Measurements from ENCODE around the gene GAS2L3.

Gene GAS2L3

DNA sequence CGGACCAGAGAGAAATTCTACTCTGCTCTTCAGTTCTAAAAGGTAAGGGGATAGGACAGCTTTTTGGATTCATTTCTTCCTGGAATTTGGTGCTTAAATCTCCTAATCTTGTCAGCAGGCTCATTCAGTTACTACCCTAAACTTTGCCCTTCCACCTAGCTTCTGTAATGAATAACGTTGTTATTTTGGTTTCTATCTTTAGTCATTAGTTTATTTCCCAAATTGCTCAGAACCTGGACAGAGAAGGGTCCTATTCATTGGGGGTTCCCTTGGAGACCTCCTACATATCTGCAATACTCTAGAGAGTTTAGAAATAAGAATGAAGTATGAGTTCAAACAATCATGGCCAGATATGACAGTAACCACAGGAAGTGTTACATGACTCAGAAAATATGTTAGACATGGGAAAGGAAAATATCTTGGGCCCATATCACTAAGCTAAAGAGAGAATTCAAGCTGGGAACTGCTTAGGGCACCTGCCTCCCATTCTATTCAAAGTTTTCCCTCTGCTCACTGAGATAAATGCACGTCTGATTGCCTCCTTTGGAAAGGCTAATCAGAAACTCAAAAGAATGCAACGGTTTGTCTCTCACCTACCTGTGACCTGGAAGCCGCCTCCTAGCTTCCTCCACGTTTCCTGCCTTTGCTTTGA, 87.9 kb downstream of the GAS2L3 start:
- no peak for DNase-seq (ENCODE audit: low read depth)

DNA sequence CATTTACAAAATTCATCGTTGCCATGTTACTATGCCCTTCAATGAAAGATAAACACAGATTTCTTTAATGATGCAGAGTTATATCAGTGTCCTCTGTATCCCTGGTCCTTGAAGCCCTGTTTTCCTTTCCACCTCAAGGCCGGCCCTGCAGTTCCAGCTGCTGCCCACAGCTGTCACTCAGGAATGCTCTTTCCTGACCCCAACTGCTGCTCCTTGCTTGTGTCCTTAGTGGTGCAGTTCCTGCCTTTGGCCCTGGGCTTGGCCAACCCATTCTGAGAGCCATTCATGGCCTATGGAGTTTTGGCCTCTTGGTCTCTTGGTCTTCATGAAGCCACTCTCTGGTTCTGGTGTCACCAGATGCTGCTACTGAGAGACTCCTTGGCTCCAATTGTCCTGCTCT, 93.1 kb downstream of the GAS2L3 start:
- DNase-seq (ENCODE audit: low read depth): no peak

DNA sequence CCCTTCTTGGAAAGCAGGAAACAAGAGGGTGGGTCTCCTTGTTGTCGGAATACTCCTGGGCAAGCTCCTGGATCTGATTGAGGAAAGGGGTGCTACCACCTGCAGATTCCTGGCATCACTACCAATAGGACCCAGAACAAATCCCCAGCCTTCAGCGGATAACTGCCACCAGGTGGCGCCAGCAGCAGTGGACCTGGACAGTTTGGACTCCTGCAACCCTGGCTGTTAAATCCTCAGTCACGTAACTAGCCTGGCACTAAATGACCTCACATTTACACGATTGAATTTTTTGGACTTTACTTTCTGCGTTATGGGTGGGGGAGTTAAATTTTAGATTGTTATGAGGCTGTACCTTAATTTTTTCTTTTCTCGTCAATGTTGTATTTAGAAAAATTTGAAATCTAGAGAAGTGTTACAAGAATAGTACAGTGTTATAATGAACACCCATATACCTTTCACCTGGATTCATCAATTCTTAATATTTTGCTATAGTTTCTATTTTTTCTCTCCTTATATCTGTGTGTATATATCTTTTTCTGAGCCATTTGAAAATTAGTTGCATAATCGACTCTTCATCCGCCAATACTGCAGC, 95.6 kb downstream of the GAS2L3 start:
- peak; percentile 14 for DNase-seq (ENCODE audit: low read depth)

DNA sequence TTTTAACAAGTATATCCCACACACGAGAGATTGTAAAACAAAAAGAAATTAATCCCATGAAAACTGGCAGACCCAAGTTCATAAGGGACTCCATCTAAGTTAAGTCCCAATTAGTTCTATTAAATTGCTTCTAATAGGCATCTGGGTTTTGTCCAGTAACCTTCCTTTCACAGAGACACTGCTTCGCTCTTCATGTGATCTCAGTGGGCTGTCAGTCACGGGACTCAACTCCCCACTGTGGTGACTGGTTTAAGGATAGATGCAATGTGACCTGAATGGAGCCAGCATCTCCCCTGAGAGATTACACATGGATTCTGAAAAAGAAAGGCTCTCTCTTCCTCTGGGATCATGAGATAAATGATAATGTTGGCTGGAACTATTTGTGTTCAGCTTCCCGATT, 96.4 kb downstream of the GAS2L3 start:
- DNase-seq (ENCODE audit: low read depth): no peak

DNA sequence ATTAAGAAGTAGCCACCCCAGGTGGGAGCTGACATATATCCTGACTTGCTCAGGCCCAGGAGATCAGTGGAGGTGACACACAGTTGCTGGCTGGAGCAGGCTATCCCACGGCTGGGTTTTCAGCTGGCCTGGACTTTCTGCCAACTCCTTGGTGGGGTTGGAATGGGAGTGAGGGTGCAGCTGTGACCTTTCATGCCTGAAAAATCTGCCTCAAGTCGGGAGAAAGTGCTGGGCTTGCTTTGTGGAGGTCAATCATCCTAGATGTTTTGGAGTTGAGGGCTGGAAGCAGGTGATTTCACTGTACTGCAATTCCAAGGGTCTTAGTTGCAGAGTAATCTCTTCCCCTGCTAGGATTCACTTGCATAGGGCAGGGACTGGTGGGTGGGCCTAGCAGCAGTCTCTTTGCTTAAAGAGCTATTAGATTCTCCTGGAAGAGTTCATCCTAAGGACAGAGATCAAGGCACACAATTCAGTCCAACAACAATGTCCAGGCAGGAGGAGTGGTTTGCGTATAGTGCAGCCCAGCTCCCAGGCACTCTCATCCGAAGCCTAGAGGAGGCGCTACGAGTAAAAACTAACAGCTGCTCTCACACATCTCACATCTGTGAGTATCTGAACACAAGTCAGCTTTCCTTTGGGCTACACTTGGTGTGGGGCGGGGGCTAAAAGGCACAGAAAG, 98.1 kb downstream of the GAS2L3 start:
- DNase-seq (ENCODE audit: low read depth): no peak

DNA sequence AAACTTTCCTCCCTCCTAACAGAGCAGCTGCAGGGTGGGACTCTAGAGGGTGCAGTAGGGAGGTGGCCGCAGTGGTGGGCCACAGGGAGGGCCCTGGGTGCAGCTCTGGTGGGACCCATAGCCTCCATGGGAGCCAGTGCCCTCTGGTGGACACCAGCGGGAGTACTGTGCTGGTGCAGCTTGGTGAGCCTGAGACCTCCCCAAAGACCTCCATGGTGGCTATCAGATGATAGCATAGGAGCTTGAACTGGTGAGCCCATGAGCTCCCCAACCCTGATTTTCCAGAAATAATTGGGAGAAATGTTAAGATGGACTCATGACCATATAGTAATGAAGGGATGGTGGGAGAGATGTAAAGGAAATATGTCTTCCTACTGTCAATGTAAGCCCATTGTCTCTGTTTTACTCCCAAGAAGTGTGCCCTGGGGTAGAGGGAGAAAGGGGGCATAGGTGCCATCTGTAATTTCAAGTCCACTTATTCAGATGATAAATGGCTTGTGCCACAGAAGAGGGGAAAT, 98.7 kb downstream of the GAS2L3 start:
- no peak for DNase-seq (ENCODE audit: low read depth)

DNA sequence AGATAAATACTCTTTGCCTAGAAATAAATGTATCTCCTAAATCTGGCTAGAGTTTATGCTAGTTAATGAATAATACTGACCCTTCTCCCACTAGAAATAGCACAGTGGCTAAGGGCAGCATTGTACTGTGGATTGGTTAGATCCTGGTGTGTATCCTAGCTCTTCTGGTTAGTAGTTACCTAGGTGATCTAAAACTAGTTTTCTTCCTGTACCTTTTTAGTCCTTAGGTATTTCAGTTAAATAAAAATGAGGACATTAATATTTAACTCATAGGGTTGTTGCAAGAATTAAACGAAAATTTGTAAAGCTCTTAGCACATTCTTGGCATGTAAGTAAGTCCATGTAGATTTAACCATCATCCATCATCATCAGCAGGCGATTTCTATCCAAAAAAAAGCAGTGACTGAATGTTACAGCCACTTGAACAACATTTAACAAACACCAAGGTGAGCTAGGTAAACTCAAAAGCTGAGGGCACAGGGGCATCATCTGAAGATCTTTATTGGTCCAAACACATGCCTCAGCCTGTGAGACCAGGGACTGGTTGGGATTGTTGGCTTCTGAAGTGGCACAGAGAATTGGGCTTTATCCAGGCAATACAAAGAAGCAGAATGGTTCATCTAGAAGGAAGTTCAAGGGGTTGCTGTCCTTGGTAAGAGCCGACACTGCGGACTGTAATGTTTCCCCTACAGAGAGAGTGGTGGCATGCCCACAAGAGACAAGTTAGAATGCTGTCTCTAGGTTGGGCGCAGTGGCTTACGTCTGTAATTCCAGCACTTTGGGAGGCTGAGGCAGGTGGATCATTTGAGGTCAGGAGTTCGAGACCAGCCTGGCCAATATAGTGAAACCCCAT, 100.8 kb downstream of the GAS2L3 start:
- DNase-seq (ENCODE audit: low read depth): no peak
